K562 (cell line): ENCODE data around the gene PDPK1. TPM values are rescaled to one million over a fixed set of nuclear protein-coding genes. Genes with fewer than 3 reads are reported as not detected.

ENCODE experiments used
- BHLHE40 ChIP-seq: IDR thresholded peaks from 2 replicates; pipeline ENCODE4 v1.6.1; 2011; ENCODE audit warnings: low read length, improper control_type of control experiment
- CCNT2 ChIP-seq: IDR thresholded peaks from 2 replicates; pipeline ENCODE4 v1.6.1; 2011; ENCODE audit warnings: borderline replicate concordance, low read depth, mild to moderate bottlenecking, moderate library complexity, mixed read lengths, low read length; ENCODE audit not compliant: insufficient read length; ENCODE audit errors: extremely low read depth
- CTBP1 ChIP-seq: fragments of 450-650 bp; IDR thresholded peaks from 2 replicates; pipeline ENCODE4 v1.6.1; 2016; ENCODE audit warnings: borderline replicate concordance
- ETS2 ChIP-seq: IDR thresholded peaks from 2 replicates; pipeline ENCODE4 v1.6.1; 2016; ENCODE audit warnings: borderline replicate concordance, missing genetic modification characterization, mild to moderate bottlenecking, moderate library complexity, missing compliant biosample characterization; ENCODE audit not compliant: poor library complexity, severe bottlenecking
- HDAC6 ChIP-seq: IDR thresholded peaks from 2 replicates; pipeline ENCODE4 v1.6.1; 2012; ENCODE audit warnings: low read depth, mild to moderate bottlenecking, control low read depth, inconsistent platforms, low read length, moderate library complexity
- NRF1 ChIP-seq, 2 experiments: fragments of 450-650 bp; IDR thresholded peaks in 1 of 2; conservative IDR thresholded peaks in 1 of 2; 2 replicates each; pipeline ENCODE4 v1.6.1; 2014; ENCODE audit warnings: mild to moderate bottlenecking in 2 of 2
- PHF8 ChIP-seq: fragments of 200-600 bp; sonication (generic); IDR thresholded peaks from 2 replicates; pipeline ENCODE4 v1.6.1; 2012; ENCODE audit warnings: mixed run types, mild to moderate bottlenecking, inconsistent platforms, low read length, moderate library complexity, borderline replicate concordance
- RAD51 ChIP-seq: fragments of 450-650 bp; IDR thresholded peaks from 2 replicates; pipeline ENCODE4 v1.7.1; 2016; ENCODE audit warnings: low read depth, mild to moderate bottlenecking, borderline replicate concordance
- TEAD1 ChIP-seq, 2 experiments: fragments of 450-650 bp in 1 of 2; sonication (generic) in 1 of 2; formaldehyde crosslinking; IDR thresholded peaks; 2 replicates each; pipeline versions ENCODE4 v1.4.0 to v1.8.0; 2020 to 2022; ENCODE audit warnings: mild to moderate bottlenecking in 2 of 2, missing genetic modification reagents in 1 of 2
- ZFX ChIP-seq: sonication (generic); formaldehyde crosslinking; IDR thresholded peaks from 2 replicates; pipeline ENCODE4 v1.8.0; 2022; ENCODE audit warnings: mild to moderate bottlenecking, missing genetic modification reagents, moderate library complexity
- ZNF140 ChIP-seq: fragments of 250-450 bp; sonication (Bioruptor Pico); IDR thresholded peaks from 2 replicates; pipeline ENCODE4 v1.8.0; 2021; ENCODE audit warnings: moderate library complexity, mild to moderate bottlenecking, inconsistent platforms
- ZNF143 ChIP-seq: sonication (generic); formaldehyde crosslinking; IDR thresholded peaks from 2 replicates; pipeline ENCODE4 v1.9.0; 2022; ENCODE audit warnings: mild to moderate bottlenecking, missing genetic modification reagents
- ZNF3 ChIP-seq: fragments of 250-450 bp; sonication (Bioruptor Pico); IDR thresholded peaks from 2 replicates; pipeline ENCODE4 v1.5.0; 2021; ENCODE audit warnings: mild to moderate bottlenecking, moderate library complexity
- polyA plus RNA-seq, 8 experiments: library from polyadenylated mRNA; depleted of rRNA in 4 of 8; stranded (reverse) in 5 of 8; unstranded in 3 of 8; fragments of >200 nt; fragmentation: Nextera tagmentation in 2 of 8; fragmentation: Illumina TruSeq in 1 of 8; extraction: Ambion mirVana in 2 of 8; extraction: Trizol in 1 of 8; gene quantifications; 2 replicates each; pipeline versions ENCODE4 v1.2.1 to v1.2.3, GENCODE V29; 2011 to 2014; ENCODE audit warnings: inconsistent platforms in 1 of 8, missing spikeins in 1 of 8
- total RNA-seq, 7 experiments: library from RNA; depleted of rRNA in 6 of 7; stranded (reverse); fragments of >200 nt in 6 of 7; fragmentation: Illumina TruSeq in 2 of 7; extraction: Trizol in 2 of 7; gene quantifications; 2 replicates each; pipeline versions ENCODE4 v1.2.1 to v1.2.3, GENCODE V29; 2011 to 2021; ENCODE audit warnings: low replicate concordance in 1 of 7
- TF ChIP-seq, protein P1 (sequence below), 2 experiments: fragments of 250-450 bp in 1 of 2; fragments of 450-650 bp in 1 of 2; sonication (Bioruptor Pico) in 1 of 2; IDR thresholded peaks; 2 replicates each; pipeline versions ENCODE4 v1.6.1 to v1.8.0; 2016 to 2021; ENCODE audit warnings: mild to moderate bottlenecking in 2 of 2, moderate library complexity in 2 of 2, missing compliant biosample characterization in 1 of 2, missing genetic modification characterization in 1 of 2
- TF ChIP-seq, protein P2 (sequence below): fragments of 450-650 bp; IDR thresholded peaks from 2 replicates; pipeline ENCODE4 v1.6.1; 2017; ENCODE audit warnings: mild to moderate bottlenecking, moderate library complexity
- TF ChIP-seq, protein P3 (sequence below), 2 experiments: fragments of 450-650 bp; conservative IDR thresholded peaks; 2 replicates each; pipeline ENCODE4 v1.6.1; 2017; ENCODE audit warnings: mild to moderate bottlenecking in 2 of 2, moderate library complexity in 2 of 2
- TF ChIP-seq, protein P4 (sequence below), 3 experiments: fragments of 200-800 bp in 1 of 3; sonication (Bioruptor generic) in 1 of 3; sonication (generic) in 1 of 3; formaldehyde crosslinking in 1 of 3; IDR thresholded peaks; 2 replicates each; pipeline versions ENCODE4 v1.6.1 to v1.8.0; 2016 to 2022; ENCODE audit warnings: mild to moderate bottlenecking in 2 of 3, missing compliant biosample characterization in 2 of 3, missing genetic modification characterization in 2 of 3, missing genetic modification reagents in 1 of 3
- TF ChIP-seq, protein P5 (sequence below): sonication (generic); formaldehyde crosslinking; IDR thresholded peaks from 2 replicates; pipeline ENCODE4 v1.9.0; 2022; ENCODE audit warnings: mild to moderate bottlenecking, missing genetic modification reagents

The PDPK1 gene
- total and polyA plus RNA-seq, 9 of the 15 experiments (the other 6 are each of a cell fraction or from before 2014, with no cell fraction given): 4.0 to 37.2 (median 18.7) TPM

DNA sequence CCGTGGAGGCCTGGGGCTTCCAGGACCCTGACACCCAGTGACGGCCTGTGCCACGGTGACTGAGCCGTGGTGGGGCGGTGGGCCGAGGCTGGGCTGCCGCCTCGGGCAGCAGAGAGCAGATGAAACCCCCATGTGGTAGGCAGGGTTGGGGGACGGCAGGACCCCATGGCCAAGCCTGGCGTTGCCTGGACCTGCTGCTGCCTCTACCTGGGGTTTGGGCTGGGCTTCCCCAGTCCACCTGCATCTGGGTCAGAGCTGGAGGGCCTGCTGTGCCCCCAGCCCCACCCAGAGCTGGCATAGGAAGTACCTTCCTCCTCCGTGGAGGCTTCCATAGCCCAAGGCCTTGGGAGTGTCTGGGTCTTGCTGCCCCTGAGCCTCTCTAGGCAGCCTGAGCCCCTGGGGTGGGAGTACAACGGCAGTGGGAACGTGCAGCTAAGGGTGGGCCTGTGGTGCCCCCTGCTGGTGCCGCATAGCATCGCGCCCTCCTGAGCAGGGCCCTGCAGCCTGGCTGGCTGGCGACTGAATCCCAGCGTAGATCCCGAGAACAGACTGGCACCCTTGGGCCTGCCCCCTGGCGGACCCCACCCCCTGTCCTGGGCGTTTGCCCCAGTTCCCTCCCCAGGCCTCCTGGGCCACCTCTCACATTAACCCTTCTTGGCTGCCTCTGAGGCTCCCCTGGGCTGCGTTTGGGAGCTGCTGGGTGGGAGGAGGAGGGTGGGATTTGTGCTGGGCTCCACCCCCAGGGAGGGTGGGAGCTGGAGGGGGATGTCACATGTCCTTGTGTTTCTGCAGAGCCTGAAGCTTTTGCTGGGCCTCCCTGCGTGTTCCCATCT, 36.7 kb upstream of the PDPK1 start (continued):
- TF ChIP-seq TEAD1 (CRISPR knock-in tag; IDR thresholded peaks at IDR 0.05) (no peak), CCNT2 (peak; percentile 27), ZNF3 (CRISPR knock-in tag) (no peak), ZNF143 (no peak), ZFX (CRISPR knock-in tag) (peak; percentile 64), CTBP1 (peak; percentile 55; the same call in 1 of the 2 replicates), PHF8 (no peak), RAD51 (peak; percentile 43; the same call in 1 of the 2 replicates), ZNF140 (CRISPR knock-in tag) (no peak), HDAC6 (no peak), ETS2 (no peak), BHLHE40 (peak; percentile 66), NRF1 (conservative IDR thresholded peaks at IDR 0.05 in 1 of 2, IDR thresholded peaks at IDR 0.05 in 1 of 2) (no peak; a peak in 1 of 4 replicates)
- TF ChIP-seq, protein P1, sequence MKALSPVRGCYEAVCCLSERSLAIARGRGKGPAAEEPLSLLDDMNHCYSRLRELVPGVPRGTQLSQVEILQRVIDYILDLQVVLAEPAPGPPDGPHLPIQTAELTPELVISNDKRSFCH (CRISPR knock-in tag; IDR thresholded peaks at IDR 0.05): no peak
- TF ChIP-seq, protein P1 (tag; IDR thresholded peaks at IDR 0.05): 0 out of 2 replicates have a peak, but pooled peaks have one; percentile 31
- TF ChIP-seq, protein P2, sequence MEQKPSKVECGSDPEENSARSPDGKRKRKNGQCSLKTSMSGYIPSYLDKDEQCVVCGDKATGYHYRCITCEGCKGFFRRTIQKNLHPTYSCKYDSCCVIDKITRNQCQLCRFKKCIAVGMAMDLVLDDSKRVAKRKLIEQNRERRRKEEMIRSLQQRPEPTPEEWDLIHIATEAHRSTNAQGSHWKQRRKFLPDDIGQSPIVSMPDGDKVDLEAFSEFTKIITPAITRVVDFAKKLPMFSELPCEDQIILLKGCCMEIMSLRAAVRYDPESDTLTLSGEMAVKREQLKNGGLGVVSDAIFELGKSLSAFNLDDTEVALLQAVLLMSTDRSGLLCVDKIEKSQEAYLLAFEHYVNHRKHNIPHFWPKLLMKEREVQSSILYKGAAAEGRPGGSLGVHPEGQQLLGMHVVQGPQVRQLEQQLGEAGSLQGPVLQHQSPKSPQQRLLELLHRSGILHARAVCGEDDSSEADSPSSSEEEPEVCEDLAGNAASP: no peak
- TF ChIP-seq, protein P3, sequence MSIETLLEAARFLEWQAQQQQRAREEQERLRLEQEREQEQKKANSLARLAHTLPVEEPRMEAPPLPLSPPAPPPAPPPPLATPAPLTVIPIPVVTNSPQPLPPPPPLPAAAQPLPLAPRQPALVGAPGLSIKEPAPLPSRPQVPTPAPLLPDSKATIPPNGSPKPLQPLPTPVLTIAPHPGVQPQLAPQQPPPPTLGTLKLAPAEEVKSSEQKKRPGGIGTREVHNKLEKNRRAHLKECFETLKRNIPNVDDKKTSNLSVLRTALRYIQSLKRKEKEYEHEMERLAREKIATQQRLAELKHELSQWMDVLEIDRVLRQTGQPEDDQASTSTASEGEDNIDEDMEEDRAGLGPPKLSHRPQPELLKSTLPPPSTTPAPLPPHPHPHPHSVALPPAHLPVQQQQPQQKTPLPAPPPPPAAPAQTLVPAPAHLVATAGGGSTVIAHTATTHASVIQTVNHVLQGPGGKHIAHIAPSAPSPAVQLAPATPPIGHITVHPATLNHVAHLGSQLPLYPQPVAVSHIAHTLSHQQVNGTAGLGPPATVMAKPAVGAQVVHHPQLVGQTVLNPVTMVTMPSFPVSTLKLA (conservative IDR thresholded peaks at IDR 0.05): peak in 1 of 2 experiments; percentile 61; a peak in 2 of 4 replicates
- TF ChIP-seq, protein P4, sequence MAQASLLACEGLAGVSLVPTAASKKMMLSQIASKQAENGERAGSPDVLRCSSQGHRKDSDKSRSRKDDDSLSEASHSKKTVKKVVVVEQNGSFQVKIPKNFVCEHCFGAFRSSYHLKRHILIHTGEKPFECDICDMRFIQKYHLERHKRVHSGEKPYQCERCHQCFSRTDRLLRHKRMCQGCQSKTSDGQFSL (CRISPR knock-in tag; IDR thresholded peaks at IDR 0.05): peak; percentile 72
- TF ChIP-seq, protein P4 (tag; IDR thresholded peaks at IDR 0.05): no peak
- TF ChIP-seq, protein P5, sequence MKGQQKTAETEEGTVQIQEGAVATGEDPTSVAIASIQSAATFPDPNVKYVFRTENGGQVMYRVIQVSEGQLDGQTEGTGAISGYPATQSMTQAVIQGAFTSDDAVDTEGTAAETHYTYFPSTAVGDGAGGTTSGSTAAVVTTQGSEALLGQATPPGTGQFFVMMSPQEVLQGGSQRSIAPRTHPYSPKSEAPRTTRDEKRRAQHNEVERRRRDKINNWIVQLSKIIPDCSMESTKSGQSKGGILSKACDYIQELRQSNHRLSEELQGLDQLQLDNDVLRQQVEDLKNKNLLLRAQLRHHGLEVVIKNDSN (CRISPR knock-in tag): peak; percentile 41; the same call in 1 of the 2 replicates
